AG10803 (cell line): ENCODE data around the gene YTHDF1.

Experiments
- DNase-seq: peaks from one replicate; pipeline ENCODE4 v3.0.0; 2010; ENCODE audit warnings: low read depth
- H3K4me3 ChIP-seq: 2 replicates; pipeline ENCODE4 v1.5.1; 2011; ENCODE audit warnings: mild to moderate bottlenecking, low read length, control low read depth
- TF ChIP-seq, protein P1 (sequence below): conservative IDR thresholded peaks from 2 replicates; pipeline ENCODE4 v1.5.1; 2011; ENCODE audit warnings: mild to moderate bottlenecking, low read length, control low read depth, inconsistent platforms

The YTHDF1 gene

GRCh38 chr20:63242736-63243135 is 26.8 kb upstream of the YTHDF1 start:
- TF ChIP-seq, protein P1, sequence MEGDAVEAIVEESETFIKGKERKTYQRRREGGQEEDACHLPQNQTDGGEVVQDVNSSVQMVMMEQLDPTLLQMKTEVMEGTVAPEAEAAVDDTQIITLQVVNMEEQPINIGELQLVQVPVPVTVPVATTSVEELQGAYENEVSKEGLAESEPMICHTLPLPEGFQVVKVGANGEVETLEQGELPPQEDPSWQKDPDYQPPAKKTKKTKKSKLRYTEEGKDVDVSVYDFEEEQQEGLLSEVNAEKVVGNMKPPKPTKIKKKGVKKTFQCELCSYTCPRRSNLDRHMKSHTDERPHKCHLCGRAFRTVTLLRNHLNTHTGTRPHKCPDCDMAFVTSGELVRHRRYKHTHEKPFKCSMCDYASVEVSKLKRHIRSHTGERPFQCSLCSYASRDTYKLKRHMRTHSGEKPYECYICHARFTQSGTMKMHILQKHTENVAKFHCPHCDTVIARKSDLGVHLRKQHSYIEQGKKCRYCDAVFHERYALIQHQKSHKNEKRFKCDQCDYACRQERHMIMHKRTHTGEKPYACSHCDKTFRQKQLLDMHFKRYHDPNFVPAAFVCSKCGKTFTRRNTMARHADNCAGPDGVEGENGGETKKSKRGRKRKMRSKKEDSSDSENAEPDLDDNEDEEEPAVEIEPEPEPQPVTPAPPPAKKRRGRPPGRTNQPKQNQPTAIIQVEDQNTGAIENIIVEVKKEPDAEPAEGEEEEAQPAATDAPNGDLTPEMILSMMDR = no peak
- no peak overlapping the region for H3K4me3 ChIP-seq
- DNase-seq = no peak

DNA sequence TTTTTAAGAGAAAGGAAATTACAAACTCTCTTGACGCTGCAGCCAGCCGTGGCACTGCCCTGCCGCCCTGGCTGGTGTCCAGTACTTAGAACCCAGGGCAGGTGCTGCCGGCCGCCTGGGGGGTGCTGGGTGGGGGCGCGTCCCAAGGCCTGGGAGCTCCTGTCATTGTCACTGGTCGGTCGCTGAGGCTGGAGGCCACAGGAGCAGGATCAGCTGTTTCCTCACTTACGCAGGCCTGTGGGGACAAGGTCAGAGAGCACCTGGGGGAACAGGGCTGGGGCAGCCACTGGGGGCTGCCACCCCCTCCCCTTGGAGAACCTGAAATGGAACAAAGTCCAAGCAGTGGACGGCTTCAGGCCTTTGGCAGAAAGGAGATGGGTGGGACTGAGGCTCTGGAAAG is 25.3 kb upstream of the YTHDF1 start:
- TF ChIP-seq, protein P1 = no peak
- no peak for DNase-seq
- no peak overlapping the region for H3K4me3 ChIP-seq

DNA sequence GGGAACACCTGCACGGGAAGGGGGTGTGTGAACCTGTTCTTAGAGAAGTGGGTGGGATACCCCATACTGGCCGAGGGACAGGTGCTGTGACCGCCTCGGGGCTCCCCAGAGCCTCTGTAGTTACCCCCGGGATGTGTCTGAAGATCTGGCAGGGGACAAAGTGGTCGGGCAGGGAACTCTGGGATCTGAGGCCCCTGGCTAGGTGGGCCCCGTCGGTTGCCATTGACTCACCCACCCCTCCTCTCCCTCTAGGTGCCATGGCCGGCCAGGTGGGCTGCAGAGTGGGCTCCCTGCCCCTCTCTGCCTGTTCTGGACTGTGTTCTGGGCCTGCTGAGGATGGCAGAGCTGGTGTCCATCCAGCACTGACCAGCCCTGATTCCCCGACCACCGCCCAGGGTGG is 24.1 kb upstream of the YTHDF1 start:
- DNase-seq = no peak
- TF ChIP-seq, protein P1 = no peak
- no peak overlapping the region for H3K4me3 ChIP-seq

DNA sequence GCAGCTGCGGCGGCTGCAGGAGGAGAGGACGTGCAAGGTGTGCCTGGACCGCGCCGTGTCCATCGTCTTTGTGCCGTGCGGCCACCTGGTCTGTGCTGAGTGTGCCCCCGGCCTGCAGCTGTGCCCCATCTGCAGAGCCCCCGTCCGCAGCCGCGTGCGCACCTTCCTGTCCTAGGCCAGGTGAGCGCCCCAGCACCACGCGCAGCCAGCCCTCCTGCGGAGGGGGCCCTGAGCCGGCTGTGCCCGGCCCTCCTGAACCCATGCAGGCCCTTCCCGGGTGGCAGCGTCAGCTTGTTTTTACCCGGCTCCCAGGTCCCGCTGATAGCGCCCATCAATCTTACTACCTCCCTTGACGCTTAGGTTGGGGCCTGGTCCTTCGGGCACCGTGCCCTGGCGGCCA is 23.5 kb upstream of the YTHDF1 start:
- H3K4me3 ChIP-seq = no peak overlapping the region
- TF ChIP-seq, protein P1 = no peak
- DNase-seq = no peak

GRCh38 chr20:63238514-63239125 is 22.7 kb upstream of the YTHDF1 start:
- DNase-seq = no peak
- H3K4me3 ChIP-seq = no peak overlapping the region
- TF ChIP-seq, protein P1 = no peak

DNA sequence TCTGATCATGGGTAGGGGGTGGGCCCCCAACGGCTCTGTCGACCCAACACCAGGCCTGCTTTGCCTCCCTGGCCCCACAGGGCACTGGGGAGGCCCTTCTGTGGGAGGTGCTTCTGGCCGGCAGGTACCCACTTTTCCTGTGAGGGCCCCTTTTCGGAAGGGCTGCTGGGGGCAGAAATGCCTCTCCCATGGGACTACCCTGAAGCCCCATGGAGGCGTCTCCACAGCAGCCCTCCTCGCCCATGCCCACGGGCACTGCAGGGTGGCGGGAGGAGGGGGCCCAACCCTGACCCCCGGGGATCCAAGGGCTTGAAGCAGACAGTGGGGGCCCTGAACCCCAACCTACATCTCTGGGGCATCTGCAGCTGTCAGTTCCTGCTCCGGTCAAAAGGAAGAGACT is 22.1 kb upstream of the YTHDF1 start:
- TF ChIP-seq, protein P1 = no peak
- H3K4me3 ChIP-seq = no peak overlapping the region
- no peak for DNase-seq

DNA sequence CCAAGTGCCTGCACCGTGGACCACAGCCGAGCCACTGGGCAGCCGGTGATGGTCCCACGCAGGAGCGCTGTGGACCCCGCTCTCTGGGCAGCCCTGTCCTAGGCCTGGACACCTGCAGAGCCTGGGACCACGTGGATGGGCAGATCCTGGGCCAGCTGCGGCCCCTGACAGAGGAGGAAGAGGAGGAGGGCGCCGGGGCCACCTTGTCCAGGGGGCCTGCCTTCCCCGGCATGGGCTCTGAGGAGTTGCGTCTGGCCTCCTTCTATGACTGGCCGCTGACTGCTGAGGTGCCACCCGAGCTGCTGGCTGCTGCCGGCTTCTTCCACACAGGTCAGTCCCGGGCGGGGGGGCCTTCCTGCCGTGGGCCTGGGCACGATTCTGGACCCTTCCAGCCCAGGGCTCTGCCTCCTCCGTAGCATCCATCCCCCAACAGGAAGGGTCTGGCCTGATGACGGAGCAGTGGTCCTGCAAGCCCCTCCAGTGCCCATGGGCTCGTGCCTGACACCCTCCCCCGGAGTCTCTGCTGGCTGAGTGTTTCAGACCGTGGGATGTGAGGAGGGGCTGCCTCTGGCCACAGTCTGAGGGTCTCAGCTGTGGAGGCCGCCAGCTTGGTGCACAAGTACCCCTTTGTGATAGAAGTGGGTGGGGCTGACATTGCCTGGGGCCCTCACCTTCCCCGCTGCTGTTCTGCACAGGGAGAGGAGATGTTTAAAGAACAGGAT is 20.3 kb upstream of the YTHDF1 start:
- H3K4me3 ChIP-seq = no peak overlapping the region
- DNase-seq = no peak
- TF ChIP-seq, protein P1 = no peak
